ENCODE results near the gene NKTR. TPM values are rescaled to one million over a fixed set of nuclear protein-coding genes. Genes with fewer than 3 reads are reported as not detected.

NKTR gene
- total RNA-seq, 1 donor: 56.3 TPM

DNA sequence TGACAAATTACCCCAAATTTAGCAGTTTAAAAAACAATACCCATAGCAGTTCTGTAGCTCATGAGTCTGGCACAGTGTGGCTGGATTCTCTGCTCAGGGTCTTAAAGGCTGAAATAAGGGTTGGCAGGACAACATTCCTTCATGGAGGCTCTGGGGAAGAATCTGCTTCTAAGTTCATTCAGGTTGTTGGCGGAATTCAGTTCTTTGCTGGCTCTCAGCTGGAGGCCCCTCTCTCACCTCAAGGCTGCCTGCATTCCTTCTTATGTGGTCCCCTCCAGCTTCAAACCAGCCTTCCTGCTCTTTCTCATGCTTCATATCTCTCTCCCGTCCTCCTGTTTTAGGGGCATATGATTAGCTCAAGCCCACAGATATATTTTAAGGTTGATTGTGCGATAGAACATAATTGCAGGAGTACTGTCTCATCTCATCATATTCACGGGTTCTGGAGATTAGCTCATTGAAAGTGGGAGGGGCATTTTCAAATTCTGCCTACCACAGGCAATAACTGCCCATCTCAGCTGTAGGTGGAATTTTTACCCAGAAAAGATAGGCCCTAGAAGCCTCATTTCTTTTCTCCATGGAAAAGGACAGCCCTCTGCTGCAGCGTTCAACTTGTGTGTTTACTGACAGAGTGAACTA lies 47.5 kb downstream of the NKTR start:
- DNase-seq (ENCODE audit: low read depth in 2 of 3, low spot score in 2 of 3): no peak

DNA sequence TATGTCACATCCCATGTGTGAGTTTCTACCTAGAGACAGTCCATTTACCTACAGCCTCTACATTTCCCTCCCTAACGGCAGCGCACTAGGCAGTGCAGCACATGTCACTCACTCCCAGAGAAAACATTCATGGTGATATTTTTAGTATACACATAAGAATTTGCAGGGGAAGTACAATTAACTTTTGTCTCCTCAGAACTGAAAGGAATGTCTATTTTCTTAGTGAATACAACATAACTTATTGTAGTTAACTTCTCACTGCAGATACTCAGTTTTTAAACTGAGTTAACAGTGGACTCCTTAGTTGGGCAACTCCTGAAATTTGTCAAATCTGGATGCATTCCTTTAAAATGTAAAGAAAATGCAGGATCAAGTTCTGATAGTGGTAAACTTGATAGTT lies 48.5 kb downstream of the NKTR start:
- DNase-seq (ENCODE audit: low read depth in 2 of 3, low spot score in 2 of 3): no peak

DNA sequence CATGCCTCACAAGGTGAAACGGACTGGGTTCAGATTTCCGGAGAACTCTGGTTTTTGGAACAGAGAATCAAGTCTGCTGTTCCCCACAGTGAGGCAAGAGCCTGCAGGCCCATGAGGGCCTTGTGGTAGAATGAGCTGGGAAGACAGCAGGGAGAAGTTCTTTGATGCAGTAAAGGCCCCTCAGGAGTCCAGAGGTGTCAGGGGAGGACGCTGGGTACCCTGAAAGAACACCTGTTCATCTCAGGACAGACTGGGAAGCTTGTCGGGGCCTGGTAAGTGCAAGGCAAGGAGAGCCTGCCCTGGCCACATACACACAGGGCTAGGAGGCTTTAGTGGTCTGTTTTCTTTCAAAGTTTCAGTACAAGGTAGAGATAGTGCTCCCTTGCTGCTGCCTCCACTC lies 49.3 kb downstream of the NKTR start:
- no peak for DNase-seq (ENCODE audit: low read depth in 2 of 3, low spot score in 2 of 3)

DNA sequence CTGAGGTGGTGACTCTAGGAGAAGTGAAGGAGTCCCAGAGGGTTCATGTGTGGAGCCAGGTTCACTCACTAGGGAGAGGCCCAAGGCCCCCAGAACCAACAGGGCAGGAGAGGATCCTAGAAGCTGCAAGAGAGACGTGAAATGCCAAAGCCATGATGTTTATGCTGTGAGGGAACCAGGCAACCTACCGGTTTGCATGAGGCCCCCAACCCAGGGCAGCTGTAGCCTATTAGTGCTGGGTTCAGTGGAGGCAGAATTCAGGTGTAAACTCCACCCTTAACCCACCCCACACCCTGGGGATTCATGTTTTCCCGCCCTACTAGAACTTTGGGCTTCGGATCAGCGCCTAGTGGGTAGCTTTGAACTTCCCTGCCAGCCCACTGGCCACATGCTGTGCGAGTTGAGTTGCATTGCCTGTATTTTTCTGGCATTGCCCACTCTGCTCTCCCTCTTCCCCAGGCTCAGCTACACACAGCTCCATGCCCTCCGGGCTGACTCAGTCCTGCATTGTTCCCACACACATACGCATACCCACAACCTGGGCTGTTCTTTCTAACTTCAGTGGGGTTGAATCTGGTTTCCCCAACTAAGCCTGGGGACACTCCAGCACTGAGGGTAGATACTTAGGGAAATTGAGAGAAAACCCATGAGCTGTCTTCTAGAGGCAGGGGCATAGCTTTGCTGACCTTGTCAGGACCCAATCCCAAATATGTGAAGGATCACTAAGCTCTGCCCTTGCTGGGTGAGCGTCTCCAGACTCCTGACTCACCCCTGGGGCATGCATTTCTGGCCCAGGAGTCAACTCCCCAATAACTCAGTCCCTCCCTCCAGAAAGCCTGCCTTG lies 51.0 kb downstream of the NKTR start:
- DNase-seq (ENCODE audit: low read depth in 2 of 3, low spot score in 2 of 3): no peak

DNA sequence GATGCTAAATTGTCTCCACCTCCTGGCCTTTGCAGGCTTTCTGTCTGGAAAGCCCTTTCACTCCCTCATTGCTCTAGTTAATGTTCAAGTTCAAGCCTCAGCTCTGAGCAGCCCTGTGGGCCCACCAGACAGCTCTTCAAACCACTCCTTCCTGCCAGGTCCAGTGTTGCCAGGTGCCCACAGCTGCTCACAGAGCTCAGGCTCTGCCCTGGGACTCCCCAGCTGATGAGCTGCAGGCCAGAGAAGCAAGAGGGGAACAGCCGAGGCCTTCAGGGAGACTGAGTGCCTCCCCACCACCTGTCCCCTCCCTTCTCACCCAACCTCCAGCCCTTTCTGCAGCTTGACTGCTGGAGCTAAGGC lies 51.7 kb downstream of the NKTR start:
- DNase-seq (ENCODE audit: low read depth in 2 of 3, low spot score in 2 of 3): no peak

DNA sequence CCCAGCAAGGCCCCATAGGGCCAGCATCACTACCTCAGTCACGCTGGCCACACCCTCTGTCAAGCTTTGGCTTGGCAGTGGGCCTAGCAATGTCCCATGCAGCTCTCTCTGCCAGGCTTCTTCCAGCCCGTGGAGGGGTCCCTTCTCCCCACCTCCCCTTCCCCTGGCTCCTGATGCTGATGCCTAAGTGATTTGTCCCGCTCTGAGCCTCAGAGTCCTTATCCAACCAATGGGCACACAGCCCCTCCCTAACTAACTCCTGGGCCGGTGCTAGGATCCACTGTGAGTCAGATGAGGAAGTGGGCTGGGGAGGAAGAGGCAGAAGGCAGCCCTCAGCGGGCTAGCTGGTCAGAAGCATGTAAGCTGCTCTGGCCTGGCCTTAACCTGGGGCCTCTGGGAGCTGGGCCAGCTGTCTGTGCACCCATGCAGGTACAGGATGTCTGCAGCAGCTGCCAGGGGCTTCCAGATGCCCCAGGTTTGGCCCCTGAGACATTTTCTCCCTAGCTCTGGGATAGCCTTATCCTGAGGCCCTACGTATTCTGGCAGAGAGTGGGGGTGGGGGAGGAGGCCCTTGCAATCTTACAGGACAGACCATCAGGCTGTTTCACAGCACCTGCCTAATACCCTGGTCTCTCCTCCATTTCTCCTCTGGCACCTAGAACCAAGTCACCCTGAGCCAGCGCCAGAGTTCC lies 52.3 kb downstream of the NKTR start:
- peak in 2 of 3 donors; percentile 60 to 61 for DNase-seq (ENCODE audit: low read depth in 2 of 3, low spot score in 2 of 3)

DNA sequence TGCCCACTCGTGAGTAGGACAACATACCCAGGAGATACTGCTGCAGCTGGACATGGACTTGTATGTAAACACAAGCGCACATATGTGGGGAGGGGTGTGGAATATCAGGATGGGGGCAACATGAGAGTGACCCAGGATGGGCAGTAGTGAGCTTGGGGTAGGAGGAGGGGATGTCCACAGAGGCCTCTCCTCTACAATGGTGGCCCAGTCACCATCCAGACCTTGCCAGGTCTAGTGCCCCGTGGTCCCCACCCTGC lies 52.7 kb downstream of the NKTR start:
- DNase-seq (ENCODE audit: low read depth in 2 of 3, low spot score in 2 of 3): no peak

DNA sequence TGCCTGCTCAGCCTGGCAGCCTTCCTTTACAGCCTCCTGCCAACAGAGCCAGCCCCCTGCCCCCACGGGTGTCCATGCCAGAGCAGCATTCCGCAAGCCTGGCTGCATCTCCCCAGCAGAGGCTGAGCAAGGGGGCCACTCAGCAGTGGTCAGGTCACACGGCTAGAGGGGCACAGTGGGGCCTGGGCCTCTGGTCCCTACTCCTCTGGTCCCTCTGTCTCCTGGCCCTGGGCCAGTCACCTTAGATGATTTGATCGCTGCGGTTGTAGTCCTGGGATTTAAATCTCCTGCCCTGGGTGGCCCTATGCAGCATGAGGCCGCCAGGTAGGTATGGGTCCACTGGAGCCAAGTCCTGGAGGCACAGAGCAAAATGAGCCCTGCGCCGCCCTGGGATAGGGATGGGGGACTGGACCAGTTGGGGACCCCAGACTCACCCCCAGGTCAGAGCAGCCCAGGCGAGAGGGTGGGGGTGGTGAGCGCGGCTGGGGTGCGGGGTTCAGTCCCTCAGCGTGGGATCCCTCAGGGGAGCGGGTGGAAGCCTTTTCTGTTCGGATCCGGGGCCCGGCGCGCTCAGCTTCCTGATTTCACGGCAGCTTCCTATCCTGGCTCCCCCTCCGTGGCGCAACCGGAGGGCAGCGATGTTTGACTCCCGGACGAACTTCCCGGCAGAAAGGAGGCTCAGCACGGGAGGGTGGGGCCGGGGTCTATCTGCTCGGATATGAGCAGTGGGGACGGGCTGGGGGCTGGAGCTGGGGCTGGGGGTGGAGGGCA lies 53.3 kb downstream of the NKTR start, which contains the start of gene ZBTB47:
ZBTB47 (plus strand) TSS at position 138 of the 771 bp plus-strand sequence. CDS start 4,659 bp downstream, outside the sequence.
- DNase-seq (ENCODE audit: low read depth in 2 of 3, low spot score in 2 of 3): peak in 1 of 3 donors; percentile 18

DNA sequence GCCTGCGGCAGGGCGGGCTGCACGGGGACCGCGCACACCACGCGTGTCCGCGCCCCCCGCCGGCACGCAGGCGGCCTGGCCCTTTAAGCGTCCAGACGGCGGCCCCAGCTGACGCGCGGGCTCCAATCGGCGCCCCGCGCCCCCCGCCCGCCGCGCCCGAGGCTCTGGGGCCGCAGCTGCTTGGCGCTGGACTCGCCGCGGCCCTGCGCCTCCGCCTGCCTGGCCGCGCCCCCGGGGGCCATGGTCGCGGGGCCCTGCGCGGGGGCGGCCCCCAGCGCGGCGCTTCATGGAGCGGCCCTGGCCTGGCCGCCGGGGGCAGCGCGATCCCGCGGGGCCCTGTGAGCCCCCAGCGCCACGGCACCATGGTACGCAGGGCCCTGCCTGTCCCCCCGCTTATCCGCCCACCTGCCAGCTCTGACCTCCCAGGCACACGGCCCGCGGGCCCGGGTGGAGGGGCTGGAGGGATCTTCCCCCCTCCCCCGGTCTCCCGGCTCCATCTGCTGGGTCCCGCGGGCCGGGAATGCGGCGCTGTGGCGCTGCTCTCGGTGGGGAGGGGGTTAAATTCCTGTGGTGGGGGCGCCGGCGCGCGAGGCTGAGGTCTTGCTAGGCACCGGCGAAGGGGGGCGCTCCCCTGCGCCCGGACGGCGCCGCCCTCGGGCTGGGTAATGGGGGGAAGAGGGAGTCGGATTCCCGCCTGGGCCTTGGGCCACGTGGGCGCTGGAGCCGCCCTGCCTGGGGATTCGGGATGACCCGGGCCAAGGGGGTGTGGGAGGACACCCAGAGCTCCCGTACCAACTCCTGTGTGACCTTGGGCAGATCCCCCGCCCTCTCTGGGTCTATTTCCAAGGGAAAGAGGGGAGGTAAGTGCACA lies 54.1 kb downstream of the NKTR start:
- peak in 1 of 3 donors; percentile 32 for DNase-seq (ENCODE audit: low read depth in 2 of 3, low spot score in 2 of 3)

DNA sequence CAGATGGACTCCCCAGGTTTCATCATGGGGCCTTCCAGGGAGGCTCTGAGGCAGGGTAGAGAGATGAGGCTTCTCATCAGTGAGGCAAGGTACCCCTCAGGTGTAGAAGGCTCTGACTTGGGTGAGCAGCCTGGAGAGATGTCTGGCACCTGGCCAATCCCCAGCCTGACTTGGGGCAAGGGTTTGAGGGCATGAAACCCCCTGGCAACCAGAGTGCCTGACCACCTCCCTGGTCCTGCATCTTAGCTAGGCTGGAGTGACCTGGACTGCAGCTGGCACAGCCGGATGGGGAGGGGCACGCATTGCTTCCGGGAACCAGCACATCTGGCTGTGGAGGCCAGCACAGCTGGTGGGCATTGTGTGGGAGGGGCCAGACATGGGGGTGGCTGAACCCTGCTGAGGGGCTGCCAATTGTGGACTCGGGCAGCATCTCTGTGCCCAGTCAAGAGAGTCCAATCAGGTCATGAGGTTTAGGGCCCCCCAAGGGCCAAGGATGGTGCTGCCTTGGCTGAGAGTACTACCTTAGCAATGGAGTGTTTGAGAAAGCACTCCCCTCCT lies 54.9 kb downstream of the NKTR start:
- DNase-seq (ENCODE audit: low read depth in 2 of 3, low spot score in 2 of 3): no peak

DNA sequence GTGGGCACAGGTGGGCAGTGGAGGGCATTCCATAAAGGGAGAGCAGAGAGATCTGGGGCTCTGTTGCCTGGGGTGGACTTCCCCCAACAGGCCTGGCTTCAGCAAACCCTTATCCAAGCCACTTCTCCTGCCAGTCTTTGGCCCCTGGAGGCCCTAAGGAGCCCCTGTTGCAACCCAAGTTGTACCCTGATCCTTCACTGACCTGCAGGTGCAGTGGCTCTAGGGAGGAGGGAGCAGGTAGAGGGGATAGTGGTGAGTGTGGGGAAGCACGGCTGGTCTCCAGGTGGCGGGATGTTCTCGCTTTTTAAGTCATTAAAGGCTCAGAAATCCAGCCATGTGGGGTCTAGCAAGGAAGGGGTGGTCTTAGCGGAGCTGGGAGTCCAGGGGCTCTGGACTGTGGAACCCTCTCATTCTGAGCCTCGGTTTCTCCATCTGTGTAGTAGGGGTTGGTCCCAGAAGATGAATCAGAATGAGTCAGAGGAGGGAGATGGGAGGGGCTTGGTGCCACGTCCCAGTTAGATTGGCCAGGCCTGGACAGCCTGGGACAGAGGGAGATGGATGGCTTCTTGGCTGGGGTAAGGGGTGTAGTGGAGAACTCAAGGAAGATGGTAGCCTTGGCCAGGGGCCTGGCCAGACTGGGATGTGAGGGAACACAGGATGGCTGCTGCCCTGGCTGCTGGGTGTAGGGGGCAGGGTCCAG lies 55.6 kb downstream of the NKTR start:
- DNase-seq (ENCODE audit: low read depth in 2 of 3, low spot score in 2 of 3): no peak

DNA sequence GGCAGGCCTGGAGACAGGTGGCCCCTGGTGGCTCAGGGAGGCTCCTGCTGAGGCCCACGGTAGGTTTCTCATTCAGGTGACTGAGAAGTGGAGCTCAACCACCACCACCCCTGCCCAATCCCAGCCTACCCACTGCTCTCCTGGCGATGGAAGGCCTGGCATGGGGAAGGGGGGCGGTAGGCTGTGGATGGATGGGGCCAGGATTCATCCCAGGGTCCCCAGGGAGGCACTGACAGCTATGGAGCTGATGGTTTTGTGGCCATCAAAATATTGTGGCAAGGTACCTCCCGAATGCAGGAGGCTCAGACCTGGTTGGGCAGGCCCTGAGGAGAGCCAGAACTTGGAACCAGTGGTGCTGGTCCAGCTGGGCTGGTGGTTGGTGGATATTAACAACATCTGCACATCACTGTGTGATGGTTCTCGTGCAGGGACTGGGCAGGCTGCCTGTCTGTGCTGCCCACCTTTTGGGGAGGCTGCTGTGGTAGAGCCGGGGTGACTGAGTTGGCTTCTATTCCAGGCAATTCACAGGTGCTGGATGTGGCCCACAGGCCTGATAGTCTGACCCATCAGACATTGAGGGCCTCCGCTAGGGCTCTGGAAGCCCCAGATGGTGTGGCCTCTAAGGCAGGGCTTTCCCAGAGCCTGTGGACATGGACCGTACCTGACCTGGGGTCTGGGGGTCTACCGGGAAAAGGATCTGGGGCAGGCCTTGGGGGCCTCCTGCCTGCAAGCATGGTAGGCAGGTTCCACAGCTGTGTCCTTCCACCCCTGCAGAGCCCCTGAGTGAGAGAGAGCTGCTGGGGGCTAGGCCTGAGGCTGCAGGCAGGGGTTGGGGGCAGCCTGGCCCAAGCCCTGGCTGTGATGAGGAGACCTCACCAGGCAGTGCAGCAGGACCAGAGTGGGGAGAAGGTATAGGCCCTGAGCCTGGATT lies 56.5 kb downstream of the NKTR start:
- DNase-seq (ENCODE audit: low read depth in 2 of 3, low spot score in 2 of 3): no peak

DNA sequence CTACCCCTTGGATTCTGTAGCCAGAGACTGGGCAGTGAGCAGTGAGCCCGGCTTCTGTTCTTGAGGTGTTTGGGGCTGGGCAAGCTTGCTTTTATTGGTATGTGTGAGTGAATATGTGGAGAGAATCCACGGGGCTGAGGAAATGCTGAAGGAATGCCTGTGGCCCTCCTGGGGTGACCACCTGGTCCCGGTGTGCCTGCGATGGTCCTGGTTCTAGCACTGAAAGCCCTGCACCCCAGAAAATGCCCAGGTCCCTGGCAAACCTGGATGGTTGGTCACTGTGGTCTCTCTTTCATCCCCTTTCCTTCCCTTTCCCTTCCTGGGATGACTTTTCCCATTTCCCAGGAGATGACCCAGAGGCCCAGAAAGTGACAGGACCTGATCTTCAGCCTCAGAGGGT lies 57.2 kb downstream of the NKTR start:
- DNase-seq (ENCODE audit: low read depth in 2 of 3, low spot score in 2 of 3): no peak

DNA sequence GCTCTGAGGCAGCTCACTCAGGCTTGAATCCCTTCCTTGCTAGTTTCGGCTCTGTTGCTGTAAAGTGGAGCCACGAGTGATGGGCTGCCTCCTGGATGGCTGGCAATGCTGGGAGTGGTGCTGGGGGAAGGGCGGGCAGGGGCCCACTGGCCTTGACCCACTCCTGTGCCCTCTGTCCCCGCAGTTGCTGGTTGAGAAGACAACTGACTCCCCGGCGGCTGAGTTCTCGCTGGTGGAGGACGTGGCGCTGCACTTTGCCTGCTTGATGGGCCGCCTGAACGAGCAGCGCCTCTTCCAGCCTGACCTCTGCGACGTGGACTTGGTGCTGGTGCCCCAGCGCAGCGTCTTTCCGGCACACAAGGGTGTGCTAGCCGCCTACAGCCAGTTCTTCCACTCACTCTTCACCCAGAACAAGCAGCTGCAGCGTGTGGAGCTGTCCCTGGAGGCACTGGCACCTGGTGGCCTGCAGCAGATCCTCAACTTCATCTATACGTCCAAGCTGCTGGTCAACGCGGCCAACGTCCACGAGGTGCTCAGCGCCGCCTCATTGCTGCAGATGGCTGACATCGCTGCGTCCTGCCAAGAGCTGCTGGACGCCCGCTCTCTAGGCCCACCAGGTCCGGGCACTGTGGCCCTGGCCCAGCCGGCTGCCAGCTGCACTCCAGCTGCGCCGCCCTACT lies 57.7 kb downstream of the NKTR start:
- DNase-seq (ENCODE audit: low read depth in 2 of 3, low spot score in 2 of 3): no peak

DNA sequence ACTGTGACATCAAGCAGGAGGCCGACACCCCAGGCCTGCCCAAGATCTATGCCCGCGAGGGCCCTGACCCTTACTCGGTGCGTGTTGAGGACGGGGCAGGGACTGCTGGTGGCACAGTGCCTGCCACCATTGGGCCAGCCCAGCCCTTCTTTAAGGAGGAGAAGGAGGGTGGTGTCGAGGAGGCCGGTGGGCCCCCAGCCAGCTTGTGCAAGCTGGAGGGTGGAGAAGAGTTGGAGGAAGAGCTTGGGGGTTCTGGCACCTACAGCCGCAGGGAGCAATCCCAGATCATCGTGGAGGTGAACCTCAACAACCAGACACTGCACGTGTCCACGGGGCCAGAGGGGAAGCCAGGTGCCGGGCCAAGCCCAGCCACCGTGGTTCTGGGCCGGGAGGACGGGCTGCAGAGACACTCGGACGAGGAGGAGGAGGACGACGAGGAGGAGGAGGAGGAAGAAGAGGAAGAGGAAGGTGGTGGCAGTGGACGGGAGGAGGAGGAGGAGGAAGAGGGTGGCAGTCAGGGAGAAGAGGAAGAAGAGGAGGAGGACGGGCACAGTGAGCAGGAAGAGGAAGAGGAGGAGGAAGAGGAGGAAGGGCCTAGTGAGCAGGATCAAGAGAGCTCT lies 58.4 kb downstream of the NKTR start:
- no peak for DNase-seq (ENCODE audit: low read depth in 2 of 3, low spot score in 2 of 3)

DNA sequence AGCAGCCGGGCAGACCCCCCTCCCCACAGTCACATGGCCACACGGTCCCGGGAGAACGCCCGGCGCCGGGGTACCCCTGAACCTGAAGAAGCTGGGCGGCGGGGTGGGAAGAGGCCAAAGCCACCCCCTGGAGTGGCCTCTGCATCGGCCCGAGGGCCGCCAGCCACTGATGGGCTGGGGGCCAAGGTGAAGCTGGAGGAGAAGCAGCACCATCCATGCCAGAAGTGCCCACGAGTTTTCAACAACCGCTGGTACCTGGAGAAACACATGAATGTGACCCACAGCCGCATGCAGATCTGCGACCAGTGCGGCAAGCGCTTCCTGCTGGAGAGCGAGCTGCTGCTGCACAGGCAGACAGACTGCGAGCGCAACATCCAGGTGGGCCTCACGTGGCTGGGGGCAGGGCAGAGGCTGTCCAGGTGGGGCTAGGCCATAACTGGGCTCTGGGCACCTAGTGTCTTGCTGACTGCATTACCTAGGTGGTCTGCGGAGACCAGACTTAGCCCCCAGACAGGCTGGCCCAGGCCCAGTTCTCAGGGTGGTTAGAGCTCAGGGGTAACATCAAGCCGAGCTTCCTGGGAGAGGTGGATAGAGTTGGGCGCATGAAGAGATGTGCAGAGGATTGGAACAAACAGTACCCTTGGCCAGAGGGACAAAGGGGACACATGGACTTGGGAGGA lies 59.1 kb downstream of the NKTR start:
- no peak for DNase-seq (ENCODE audit: low read depth in 2 of 3, low spot score in 2 of 3)
